ENCODE data around the gene C1orf159. TPM values are rescaled to one million over a fixed set of nuclear protein-coding genes. Genes with fewer than 3 reads are reported as not detected.

The C1orf159 gene
- total RNA-seq, 1 experiment from 2014 or later, result 32.4 TPM

DNA sequence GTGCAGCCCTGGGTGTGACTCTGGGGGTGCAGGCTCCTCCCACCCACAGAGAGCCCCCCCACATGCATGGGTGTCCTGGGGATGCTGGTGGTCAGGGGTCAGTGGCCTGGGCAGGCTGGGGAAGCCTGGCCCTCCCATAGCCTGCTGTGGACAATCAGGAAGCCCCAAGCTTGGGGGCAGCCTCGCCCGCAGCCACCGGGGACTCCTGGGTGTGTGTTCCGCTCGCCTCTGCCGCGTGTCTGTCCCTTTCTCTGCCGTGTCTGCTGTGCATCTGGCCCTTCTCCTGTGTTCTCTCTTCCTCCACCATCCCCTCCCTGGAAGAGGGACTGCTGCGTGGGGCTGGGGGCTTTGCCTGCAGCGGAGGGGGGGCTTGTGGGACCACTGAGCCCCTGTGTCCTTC is 73.1 kb downstream of the C1orf159 start:
- no peak overlapping the region for H3K4me3 Mint-ChIP-seq (ENCODE audit: low read depth, unreplicated experiment)
- H3K27ac Mint-ChIP-seq (ENCODE audit: unreplicated experiment), result no peak overlapping the region
- H3K9me3 Mint-ChIP-seq (ENCODE audit: low read depth, unreplicated experiment), result no peaks in the 10 kb centered on the region
- peaks cover 66% of the 10 kb centered on the region for H3K36me3 Mint-ChIP-seq (ENCODE audit: insufficient read depth, unreplicated experiment)
- no peaks in the 10 kb centered on the region for H3K4me1 Mint-ChIP-seq (ENCODE audit: low read depth, unreplicated experiment)
- TF ChIP-seq, protein P1, sequence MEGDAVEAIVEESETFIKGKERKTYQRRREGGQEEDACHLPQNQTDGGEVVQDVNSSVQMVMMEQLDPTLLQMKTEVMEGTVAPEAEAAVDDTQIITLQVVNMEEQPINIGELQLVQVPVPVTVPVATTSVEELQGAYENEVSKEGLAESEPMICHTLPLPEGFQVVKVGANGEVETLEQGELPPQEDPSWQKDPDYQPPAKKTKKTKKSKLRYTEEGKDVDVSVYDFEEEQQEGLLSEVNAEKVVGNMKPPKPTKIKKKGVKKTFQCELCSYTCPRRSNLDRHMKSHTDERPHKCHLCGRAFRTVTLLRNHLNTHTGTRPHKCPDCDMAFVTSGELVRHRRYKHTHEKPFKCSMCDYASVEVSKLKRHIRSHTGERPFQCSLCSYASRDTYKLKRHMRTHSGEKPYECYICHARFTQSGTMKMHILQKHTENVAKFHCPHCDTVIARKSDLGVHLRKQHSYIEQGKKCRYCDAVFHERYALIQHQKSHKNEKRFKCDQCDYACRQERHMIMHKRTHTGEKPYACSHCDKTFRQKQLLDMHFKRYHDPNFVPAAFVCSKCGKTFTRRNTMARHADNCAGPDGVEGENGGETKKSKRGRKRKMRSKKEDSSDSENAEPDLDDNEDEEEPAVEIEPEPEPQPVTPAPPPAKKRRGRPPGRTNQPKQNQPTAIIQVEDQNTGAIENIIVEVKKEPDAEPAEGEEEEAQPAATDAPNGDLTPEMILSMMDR (IDR thresholded peaks at IDR 0.05; ENCODE audit: unreplicated experiment), result no peak
- intact Hi-C loops (cut with micrococcal nuclease; ENCODE audit: unreplicated experiment), result no loop called here
- no peak for DNase-seq
- BruUV-seq (replicated peaks), result no TSS peak
- H3K27me3 Mint-ChIP-seq (ENCODE audit: unreplicated experiment), result no peaks in the 10 kb centered on the region
- CTCF ChIA-PET, result no interaction called here

DNA sequence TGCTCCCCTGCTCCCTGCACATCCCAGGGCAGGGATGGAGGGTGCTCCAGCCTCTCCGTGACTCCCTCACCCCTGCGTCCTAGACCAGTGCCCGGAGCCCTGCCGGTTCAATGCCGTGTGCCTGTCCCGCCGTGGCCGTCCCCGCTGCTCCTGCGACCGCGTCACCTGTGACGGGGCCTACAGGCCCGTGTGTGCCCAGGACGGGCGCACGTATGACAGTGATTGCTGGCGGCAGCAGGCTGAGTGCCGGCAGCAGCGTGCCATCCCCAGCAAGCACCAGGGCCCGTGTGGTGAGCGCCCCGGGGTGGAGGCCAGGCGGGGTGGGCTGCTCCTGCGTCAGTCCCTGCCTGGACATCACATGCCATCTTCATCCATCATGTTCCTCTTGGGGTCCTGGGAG is 74.0 kb downstream of the C1orf159 start:
- H3K27me3 Mint-ChIP-seq (ENCODE audit: unreplicated experiment), result no peaks in the 10 kb centered on the region
- BruUV-seq (replicated peaks), result no TSS peak
- DNase-seq, result no peak
- TF ChIP-seq, protein P1 (IDR thresholded peaks at IDR 0.05; ENCODE audit: unreplicated experiment), result no peak
- H3K27ac Mint-ChIP-seq (ENCODE audit: unreplicated experiment), result no peak overlapping the region
- intact Hi-C loops (cut with micrococcal nuclease; ENCODE audit: unreplicated experiment), result no loop called here
- CTCF ChIA-PET, result no interaction called here
- H3K4me3 Mint-ChIP-seq (ENCODE audit: low read depth, unreplicated experiment), result no peak overlapping the region
- H3K4me1 Mint-ChIP-seq (ENCODE audit: low read depth, unreplicated experiment), result no peaks in the 10 kb centered on the region
- no peaks in the 10 kb centered on the region for H3K9me3 Mint-ChIP-seq (ENCODE audit: low read depth, unreplicated experiment)
- peaks cover 65% of the 10 kb centered on the region for H3K36me3 Mint-ChIP-seq (ENCODE audit: insufficient read depth, unreplicated experiment)

DNA sequence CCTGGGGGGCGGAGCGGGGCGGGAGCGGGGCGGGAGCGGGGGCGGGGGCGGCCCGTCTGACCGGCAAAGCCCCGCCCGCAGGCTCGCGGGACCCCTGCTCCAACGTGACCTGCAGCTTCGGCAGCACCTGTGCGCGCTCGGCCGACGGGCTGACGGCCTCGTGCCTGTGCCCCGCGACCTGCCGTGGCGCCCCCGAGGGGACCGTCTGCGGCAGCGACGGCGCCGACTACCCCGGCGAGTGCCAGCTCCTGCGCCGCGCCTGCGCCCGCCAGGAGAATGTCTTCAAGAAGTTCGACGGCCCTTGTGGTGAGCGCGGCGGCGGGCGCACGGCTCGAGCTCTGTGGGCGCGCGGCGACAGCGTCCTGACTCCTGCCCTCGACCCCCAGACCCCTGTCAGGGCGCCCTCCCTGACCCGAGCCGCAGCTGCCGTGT is 74.8 kb downstream of the C1orf159 start:
- H3K4me1 Mint-ChIP-seq (ENCODE audit: low read depth, unreplicated experiment), result no peaks in the 10 kb centered on the region

DNA sequence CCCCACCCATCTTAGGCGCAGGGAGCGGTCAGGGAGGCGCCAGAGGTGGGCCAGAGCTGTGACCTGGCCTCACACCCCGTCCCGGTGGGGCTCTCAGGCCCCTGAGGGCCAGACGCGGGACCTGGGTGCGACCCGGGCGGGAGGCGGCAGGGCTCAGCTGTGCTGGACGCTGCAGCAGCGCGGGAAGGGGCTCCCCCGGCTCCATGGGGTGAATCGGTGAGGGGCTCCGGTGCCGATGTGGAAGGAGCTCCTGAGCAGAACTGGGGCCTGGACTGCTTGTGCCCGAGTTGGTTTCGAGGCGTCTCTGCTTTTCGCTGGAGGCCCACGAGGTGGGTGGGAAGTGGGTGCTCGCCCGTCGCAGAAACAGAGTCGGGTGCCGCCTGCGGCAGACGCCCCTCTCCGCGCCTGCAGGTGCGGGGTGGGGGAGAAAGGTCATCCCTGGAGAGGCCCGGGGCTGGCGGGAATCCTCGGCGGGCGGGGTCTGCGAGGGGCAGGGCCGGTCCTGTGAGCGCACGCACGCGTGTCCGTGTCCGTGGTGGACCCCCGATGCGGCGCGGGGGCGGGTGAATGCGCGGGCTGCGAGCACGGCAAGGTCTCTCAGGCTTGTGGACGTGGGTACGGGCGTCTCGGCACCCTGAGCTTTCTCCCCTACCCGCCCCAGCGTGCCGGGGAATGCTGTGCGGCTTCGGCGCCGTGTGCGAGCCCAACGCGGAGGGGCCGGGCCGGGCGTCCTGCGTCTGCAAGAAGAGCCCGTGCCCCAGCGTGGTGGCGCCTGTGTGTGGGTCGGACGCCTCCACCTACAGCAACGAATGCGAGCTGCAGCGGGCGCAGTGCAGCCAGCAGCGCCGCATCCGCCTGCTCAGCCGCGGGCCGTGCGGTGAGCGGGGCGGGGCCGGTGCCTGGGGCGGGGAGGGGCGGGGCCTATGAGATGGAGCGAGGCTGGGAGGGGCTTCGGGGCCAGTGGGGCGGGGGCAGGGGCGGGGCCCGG is 75.6 kb downstream of the C1orf159 start:
- CTCF ChIA-PET, result no interaction called here
- Mint-ChIP-seq H3K27me3 (ENCODE audit: unreplicated experiment) (no peaks in the 10 kb centered on the region), H3K27ac (ENCODE audit: unreplicated experiment) (peak overlapping the region; percentile 74), H3K9me3 (ENCODE audit: low read depth, unreplicated experiment) (no peaks in the 10 kb centered on the region), H3K4me3 (ENCODE audit: low read depth, unreplicated experiment) (no peak overlapping the region), H3K4me1 (ENCODE audit: low read depth, unreplicated experiment) (no peaks in the 10 kb centered on the region), H3K36me3 (ENCODE audit: insufficient read depth, unreplicated experiment) (peaks cover 64% of the 10 kb centered on the region)
- BruUV-seq (replicated peaks), result no TSS peak
- no peak for DNase-seq
- TF ChIP-seq, protein P1 (IDR thresholded peaks at IDR 0.05; ENCODE audit: unreplicated experiment), result no peak
- intact Hi-C loops (cut with micrococcal nuclease; ENCODE audit: unreplicated experiment), result no loop called here

More for the DNA sequence above, 74.8 kb downstream of the C1orf159 start:
- Mint-ChIP-seq H3K27ac (ENCODE audit: unreplicated experiment) (no peak overlapping the region), H3K9me3 (ENCODE audit: low read depth, unreplicated experiment) (no peaks in the 10 kb centered on the region), H3K36me3 (ENCODE audit: insufficient read depth, unreplicated experiment) (peaks cover 66% of the 10 kb centered on the region), H3K27me3 (ENCODE audit: unreplicated experiment) (no peaks in the 10 kb centered on the region), H3K4me3 (ENCODE audit: low read depth, unreplicated experiment) (no peak overlapping the region)
- BruUV-seq (replicated peaks), result no TSS peak
- CTCF ChIA-PET, result no interaction called here
- TF ChIP-seq, protein P1 (IDR thresholded peaks at IDR 0.05; ENCODE audit: unreplicated experiment), result no peak
- intact Hi-C loops (cut with micrococcal nuclease; ENCODE audit: unreplicated experiment), result no loop called here
- DNase-seq, result no peak

Measured in Calu3 (cell line).